NCI-H2196 treated with DMSO at 0.1 percent for 48 hours (cell line): ENCODE results near the gene GALNT9.

Experiments
- DNase-seq: peaks from one replicate; lab custom pipeline; 2025; ENCODE audit not compliant: unreplicated experiment; lab: John Stamatoyannopoulos, UW

GALNT9 gene

GRCh38 chr12:132282031-132282949 lies 47.1 kb downstream of the GALNT9 start:
- no peak for DNase-seq

GRCh38 chr12:132281038-132281437 lies 48.4 kb downstream of the GALNT9 start:
- DNase-seq = no peak

GRCh38 chr12:132280406-132280805 lies 49.0 kb downstream of the GALNT9 start:
- DNase-seq = no peak

GRCh38 chr12:132279930-132280329 lies 49.5 kb downstream of the GALNT9 start:
- no peak for DNase-seq

- no peak for DNase-seq
Measured at GRCh38 chr12:132279184-132279889, 50.1 kb downstream of the GALNT9 start.

GRCh38 chr12:132278401-132279183 lies 50.8 kb downstream of the GALNT9 start:
- no peak for DNase-seq

GRCh38 chr12:132277949-132278348 lies 51.4 kb downstream of the GALNT9 start:
- DNase-seq = no peak

GRCh38 chr12:132277374-132277941 lies 51.9 kb downstream of the GALNT9 start:
- no peak for DNase-seq

- DNase-seq = no peak
Measured at GRCh38 chr12:132276827-132277373, 52.5 kb downstream of the GALNT9 start.

- DNase-seq = no peak
Measured at GRCh38 chr12:132276066-132276826, 53.1 kb downstream of the GALNT9 start.

GRCh38 chr12:132275631-132276030 lies 53.8 kb downstream of the GALNT9 start:
- DNase-seq = no peak

GRCh38 chr12:132275110-132275531 lies 54.3 kb downstream of the GALNT9 start:
- DNase-seq = peak; percentile 18

- no peak for DNase-seq
Measured at GRCh38 chr12:132273992-132274334, 55.4 kb downstream of the GALNT9 start.

GRCh38 chr12:132272711-132273110 lies 56.7 kb downstream of the GALNT9 start:
- no peak for DNase-seq

GRCh38 chr12:132271755-132272092 lies 57.7 kb downstream of the GALNT9 start:
- no peak for DNase-seq

- no peak for DNase-seq
Measured at GRCh38 chr12:132270969-132271754, 58.2 kb downstream of the GALNT9 start.

GRCh38 chr12:132270516-132270915 lies 58.9 kb downstream of the GALNT9 start:
- DNase-seq = no peak

- no peak for DNase-seq
Measured at GRCh38 chr12:132269271-132269968, 60.0 kb downstream of the GALNT9 start.

- no peak for DNase-seq
Measured at GRCh38 chr12:132268674-132269073, 60.7 kb downstream of the GALNT9 start.
